HEK293 (cell line): Measurements from ENCODE around the gene UBL4A.
A peak's percentile ranks its signal among the peaks of the same experiment; 100 is the strongest.

ENCODE experiments used
- CTCF ChIA-PET: fragments of 350-600 bp; formaldehyde crosslinking; extraction: SDS; loops from one replicate; lab custom pipeline; 2021; ENCODE audit warnings: antibody characterized with exemption; lab: Yijun Ruan, JAX
- POLR2A ChIA-PET: fragments of 300-600 bp; formaldehyde crosslinking; extraction: SDS; loops from one replicate; lab custom pipeline; 2020; ENCODE audit warnings: antibody characterized with exemption, inconsistent platforms; lab: Yijun Ruan, JAX
- H3K27ac ChIP-seq: fragments of 200-500 bp; sonication (Bioruptor generic); 2 replicates; pipeline ENCODE4 v1.5.1; 2014; ENCODE audit warnings: low read depth, low read length, control low read depth, inconsistent platforms; ENCODE audit errors: extremely low read depth
- H3K36me3 ChIP-seq, 2 experiments: fragments of 200-500 bp in 1 of 2; sonication (Bioruptor generic) in 1 of 2; 1 replicate in 1 of 2; 2 replicates in 1 of 2; pipeline ENCODE4 v1.5.1; 2014 to 2017; ENCODE audit warnings: inconsistent platforms in 2 of 2, low read length in 2 of 2; ENCODE audit not compliant: control insufficient read depth in 2 of 2, insufficient read depth in 1 of 2
- H3K4me1 ChIP-seq: fragments of 200-500 bp; sonication (Bioruptor generic); 2 replicates; pipeline ENCODE4 v1.5.1; 2014; ENCODE audit warnings: mild to moderate bottlenecking, low read length, inconsistent platforms; ENCODE audit not compliant: control insufficient read depth, insufficient read depth
- H3K4me3 ChIP-seq: 2 replicates; pipeline ENCODE4 v1.5.1; 2011; ENCODE audit warnings: low read depth, mild to moderate bottlenecking, control low read depth, low read length, moderate library complexity
- H3K9me3 ChIP-seq: fragments of 200-500 bp; sonication (Bioruptor generic); 2 replicates; pipeline ENCODE4 v1.5.1; 2014; ENCODE audit warnings: low read depth, low read length, inconsistent platforms; ENCODE audit not compliant: control insufficient read depth, insufficient read depth
- GLIS2 ChIP-seq: fragments of 450-650 bp; formaldehyde crosslinking; IDR thresholded peaks from 2 replicates; pipeline ENCODE4 v1.5.1; 2016; ENCODE audit warnings: missing biosample characterization, missing genetic modification characterization
- KLF1 ChIP-seq: fragments of 450-650 bp; formaldehyde crosslinking; IDR thresholded peaks from 2 replicates; pipeline ENCODE4 v1.5.1; 2016; ENCODE audit warnings: missing biosample characterization, missing genetic modification characterization
- KLF10 ChIP-seq: fragments of 450-650 bp; IDR thresholded peaks from 2 replicates; pipeline ENCODE4 v1.5.1; 2018; ENCODE audit warnings: missing biosample characterization, mild to moderate bottlenecking, missing genetic modification characterization
- KLF8 ChIP-seq: fragments of 450-650 bp; formaldehyde crosslinking; IDR thresholded peaks from 2 replicates; pipeline ENCODE4 v1.5.1; 2016; ENCODE audit warnings: missing biosample characterization, missing genetic modification characterization
- TRIM28 ChIP-seq: IDR thresholded peaks from 2 replicates; pipeline ENCODE4 v1.6.1; 2011; ENCODE audit warnings: low read length, control low read depth, borderline replicate concordance
- ZBTB20 ChIP-seq: fragments of 450-650 bp; formaldehyde crosslinking; IDR thresholded peaks from 2 replicates; pipeline ENCODE4 v1.5.1; 2016; ENCODE audit warnings: missing biosample characterization, missing genetic modification characterization
- ZIC2 ChIP-seq: fragments of 450-650 bp; formaldehyde crosslinking; IDR thresholded peaks from 2 replicates; pipeline ENCODE4 v1.5.1; 2016; ENCODE audit warnings: missing biosample characterization, missing genetic modification characterization
- ZNF335 ChIP-seq: fragments of 450-650 bp; formaldehyde crosslinking; conservative IDR thresholded peaks from 2 replicates; pipeline ENCODE4 v1.5.1; 2016; ENCODE audit warnings: missing biosample characterization, missing genetic modification characterization
- ZNF366 ChIP-seq: fragments of 450-650 bp; formaldehyde crosslinking; conservative IDR thresholded peaks from 2 replicates; pipeline ENCODE4 v1.5.1; 2016; ENCODE audit warnings: missing biosample characterization, missing genetic modification characterization
- ZNF600 ChIP-seq: fragments of 450-650 bp; formaldehyde crosslinking; IDR thresholded peaks from 2 replicates; pipeline ENCODE4 v1.5.1; 2016; ENCODE audit warnings: missing biosample characterization, missing genetic modification characterization
- ZNF654 ChIP-seq: fragments of 450-650 bp; formaldehyde crosslinking; IDR thresholded peaks from 2 replicates; pipeline ENCODE4 v1.5.1; 2016; ENCODE audit warnings: low read depth, missing biosample characterization, missing genetic modification characterization
- ZNF660 ChIP-seq: fragments of 450-650 bp; IDR thresholded peaks from 2 replicates; pipeline ENCODE4 v1.5.1; 2018; ENCODE audit warnings: missing biosample characterization, mild to moderate bottlenecking, missing genetic modification characterization
- ZNF701 ChIP-seq: fragments of 450-650 bp; formaldehyde crosslinking; IDR thresholded peaks from 2 replicates; pipeline ENCODE4 v1.5.1; 2016; ENCODE audit warnings: missing biosample characterization, missing genetic modification characterization
- ZSCAN30 ChIP-seq: fragments of 450-650 bp; IDR thresholded peaks from 2 replicates; pipeline ENCODE4 v1.5.1; 2018; ENCODE audit warnings: missing biosample characterization, mild to moderate bottlenecking, missing genetic modification characterization, moderate library complexity
- ZXDB ChIP-seq: fragments of 450-650 bp; formaldehyde crosslinking; IDR thresholded peaks from 2 replicates; pipeline ENCODE4 v1.5.1; 2016; ENCODE audit warnings: missing biosample characterization, missing genetic modification characterization
- TF ChIP-seq, protein P1 (sequence below): fragments of 450-650 bp; formaldehyde crosslinking; IDR thresholded peaks from 2 replicates; pipeline ENCODE4 v1.5.1; 2016; ENCODE audit warnings: missing biosample characterization, missing genetic modification characterization, low read depth
- TF ChIP-seq, protein P2 (sequence below): fragments of 450-650 bp; formaldehyde crosslinking; IDR thresholded peaks from 2 replicates; pipeline ENCODE4 v1.5.1; 2016; ENCODE audit warnings: missing biosample characterization, missing genetic modification characterization
- TF ChIP-seq, protein P3 (sequence below): fragments of 450-650 bp; formaldehyde crosslinking; optimal IDR thresholded peaks from 2 replicates; pipeline ENCODE3; 2016; ENCODE audit warnings: missing biosample characterization, mild to moderate bottlenecking, missing genetic modification characterization
- TF ChIP-seq, protein P4 (sequence below): fragments of 450-650 bp; formaldehyde crosslinking; IDR thresholded peaks from 2 replicates; pipeline ENCODE4 v1.5.1; 2016; ENCODE audit warnings: missing biosample characterization, missing genetic modification characterization
- TF ChIP-seq, protein P5 (sequence below): fragments of 450-650 bp; formaldehyde crosslinking; IDR thresholded peaks from 2 replicates; pipeline ENCODE4 v1.5.1; 2016; ENCODE audit warnings: missing biosample characterization, missing genetic modification characterization

UBL4A gene

DNA sequence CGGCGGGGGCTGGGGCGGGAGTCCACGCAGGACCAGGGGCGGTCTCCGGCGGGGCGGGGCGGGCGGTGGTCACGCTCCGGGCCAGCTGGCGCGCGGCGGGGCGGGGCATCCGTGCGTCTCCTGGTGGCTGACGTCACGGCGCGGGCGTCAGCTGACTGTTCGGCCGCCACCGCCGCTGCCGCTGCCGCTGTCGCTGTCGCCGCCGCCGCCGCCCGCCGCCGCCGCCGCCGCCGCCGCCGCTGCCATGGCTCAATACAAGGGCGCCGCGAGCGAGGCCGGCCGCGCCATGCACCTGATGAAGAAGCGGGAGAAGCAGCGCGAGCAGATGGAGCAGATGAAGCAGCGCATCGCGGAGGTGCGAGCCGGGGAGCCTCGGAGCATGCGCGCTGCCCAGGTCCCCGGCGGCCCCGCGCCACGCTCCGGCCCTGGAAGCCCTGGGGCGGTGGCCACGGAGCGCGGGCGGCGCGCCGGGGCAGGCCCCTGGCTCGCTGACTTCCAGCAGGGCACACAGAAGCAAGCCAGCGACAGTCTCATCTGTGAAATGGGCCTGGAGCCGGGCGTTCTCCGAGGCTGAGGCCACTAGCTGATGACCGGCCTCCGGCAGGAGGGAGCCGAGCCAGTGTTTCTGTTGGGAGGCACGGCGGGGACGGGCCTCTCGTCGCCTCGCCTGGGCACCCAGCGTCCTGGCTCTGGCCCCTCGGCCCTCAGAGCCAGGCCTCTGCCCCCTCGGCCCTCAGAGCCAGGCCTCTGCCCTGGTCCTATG lies 42.2 kb downstream of the UBL4A start, which contains the start of gene FAM50A:
Gene FAM50A (plus strand): TSS at position 150 of the 763 bp plus-strand sequence. CDS start 95 bp downstream, at position 245.
- 0 out of 2 replicates have a peak, but pooled peaks have one; percentile 46 for TF ChIP-seq ZNF660 (tag by site-specific recombination)
- peak; percentile 35; the same call in 1 of the 2 replicates for TF ChIP-seq KLF10
- TF ChIP-seq, protein P1, sequence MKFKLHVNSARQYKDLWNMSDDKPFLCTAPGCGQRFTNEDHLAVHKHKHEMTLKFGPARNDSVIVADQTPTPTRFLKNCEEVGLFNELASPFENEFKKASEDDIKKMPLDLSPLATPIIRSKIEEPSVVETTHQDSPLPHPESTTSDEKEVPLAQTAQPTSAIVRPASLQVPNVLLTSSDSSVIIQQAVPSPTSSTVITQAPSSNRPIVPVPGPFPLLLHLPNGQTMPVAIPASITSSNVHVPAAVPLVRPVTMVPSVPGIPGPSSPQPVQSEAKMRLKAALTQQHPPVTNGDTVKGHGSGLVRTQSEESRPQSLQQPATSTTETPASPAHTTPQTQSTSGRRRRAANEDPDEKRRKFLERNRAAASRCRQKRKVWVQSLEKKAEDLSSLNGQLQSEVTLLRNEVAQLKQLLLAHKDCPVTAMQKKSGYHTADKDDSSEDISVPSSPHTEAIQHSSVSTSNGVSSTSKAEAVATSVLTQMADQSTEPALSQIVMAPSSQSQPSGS (tag by site-specific recombination): no peak
- TF ChIP-seq ZSCAN30 (tag by site-specific recombination): peak; percentile 54; the same call in 1 of the 2 replicates
- TF ChIP-seq ZNF701 (tag by site-specific recombination): no peak
- TF ChIP-seq ZIC2: peak; percentile 37
- peak; percentile 23; the same call in 1 of the 2 replicates for TF ChIP-seq ZXDB (tag by site-specific recombination)
- no peak for TF ChIP-seq TRIM28
- TF ChIP-seq ZNF366 (tag by site-specific recombination): no peak
- TF ChIP-seq, protein P2, sequence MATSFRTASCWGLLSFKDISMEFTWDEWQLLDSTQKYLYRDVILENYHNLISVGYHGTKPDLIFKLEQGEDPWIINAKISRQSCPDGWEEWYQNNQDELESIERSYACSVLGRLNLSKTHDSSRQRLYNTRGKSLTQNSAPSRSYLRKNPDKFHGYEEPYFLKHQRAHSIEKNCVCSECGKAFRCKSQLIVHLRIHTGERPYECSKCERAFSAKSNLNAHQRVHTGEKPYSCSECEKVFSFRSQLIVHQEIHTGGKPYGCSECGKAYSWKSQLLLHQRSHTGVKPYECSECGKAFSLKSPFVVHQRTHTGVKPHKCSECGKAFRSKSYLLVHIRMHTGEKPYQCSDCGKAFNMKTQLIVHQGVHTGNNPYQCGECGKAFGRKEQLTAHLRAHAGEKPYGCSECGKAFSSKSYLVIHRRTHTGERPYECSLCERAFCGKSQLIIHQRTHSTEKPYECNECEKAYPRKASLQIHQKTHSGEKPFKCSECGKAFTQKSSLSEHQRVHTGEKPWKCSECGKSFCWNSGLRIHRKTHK (tag by site-specific recombination): no peak
- TF ChIP-seq, protein P3, sequence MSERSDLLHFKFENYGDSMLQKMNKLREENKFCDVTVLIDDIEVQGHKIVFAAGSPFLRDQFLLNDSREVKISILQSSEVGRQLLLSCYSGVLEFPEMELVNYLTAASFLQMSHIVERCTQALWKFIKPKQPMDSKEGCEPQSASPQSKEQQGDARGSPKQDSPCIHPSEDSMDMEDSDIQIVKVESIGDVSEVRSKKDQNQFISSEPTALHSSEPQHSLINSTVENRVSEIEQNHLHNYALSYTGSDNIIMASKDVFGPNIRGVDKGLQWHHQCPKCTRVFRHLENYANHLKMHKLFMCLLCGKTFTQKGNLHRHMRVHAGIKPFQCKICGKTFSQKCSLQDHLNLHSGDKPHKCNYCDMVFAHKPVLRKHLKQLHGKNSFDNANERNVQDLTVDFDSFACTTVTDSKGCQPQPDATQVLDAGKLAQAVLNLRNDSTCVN (tag by site-specific recombination): peak; percentile 42

DNA sequence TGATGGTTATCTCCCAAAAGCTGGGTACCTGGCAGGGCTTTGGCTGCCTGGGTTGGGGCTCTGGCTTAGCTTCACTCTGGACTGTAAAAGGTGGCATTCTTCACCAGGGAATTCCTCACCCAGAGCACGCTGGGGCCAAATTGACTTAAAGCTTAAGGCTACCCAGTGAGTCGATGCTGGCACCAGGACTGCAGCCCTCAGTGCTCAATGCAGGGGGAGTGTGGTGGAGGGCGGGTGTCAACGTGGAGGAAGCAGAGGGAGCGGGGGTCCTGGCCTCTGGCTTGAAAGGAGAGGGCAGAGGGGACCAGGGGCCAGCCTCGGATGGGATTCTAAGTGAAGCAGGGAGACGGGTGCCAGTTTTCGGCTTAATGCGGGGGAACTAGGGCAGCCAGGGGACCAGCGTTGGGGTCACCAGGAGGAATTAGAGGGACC lies 42.9 kb downstream of the UBL4A start:
- ChIA-PET CTCF (interaction anchor here (0.7 kb wide), 1 partner anchor 29 kb away, joined by 4 read pairs; no protein-coding TSS in a partner anchor), POLR2A (interaction anchor here (3.0 kb wide), 1 partner anchor 32 kb away, joined by 13 read pairs; the partner anchor contains the start of gene TAFAZZIN)
- no peaks in the 10 kb centered on the region for H3K9me3 ChIP-seq
- H3K4me1 ChIP-seq: no peaks in the 10 kb centered on the region
- TF ChIP-seq KLF1 (tag by site-specific recombination) (no peak), ZNF366 (tag by site-specific recombination) (no peak), KLF8 (0 out of 2 replicates have a peak, but pooled peaks have one; percentile 18), ZNF600 (tag by site-specific recombination) (0 out of 2 replicates have a peak, but pooled peaks have one; percentile 26), ZNF335 (tag by site-specific recombination) (peak; percentile 49), GLIS2 (tag by site-specific recombination) (peak; percentile 71), ZBTB20 (tag by site-specific recombination) (peak; percentile 80), ZNF654 (tag by site-specific recombination) (no peak)
- TF ChIP-seq, protein P4, sequence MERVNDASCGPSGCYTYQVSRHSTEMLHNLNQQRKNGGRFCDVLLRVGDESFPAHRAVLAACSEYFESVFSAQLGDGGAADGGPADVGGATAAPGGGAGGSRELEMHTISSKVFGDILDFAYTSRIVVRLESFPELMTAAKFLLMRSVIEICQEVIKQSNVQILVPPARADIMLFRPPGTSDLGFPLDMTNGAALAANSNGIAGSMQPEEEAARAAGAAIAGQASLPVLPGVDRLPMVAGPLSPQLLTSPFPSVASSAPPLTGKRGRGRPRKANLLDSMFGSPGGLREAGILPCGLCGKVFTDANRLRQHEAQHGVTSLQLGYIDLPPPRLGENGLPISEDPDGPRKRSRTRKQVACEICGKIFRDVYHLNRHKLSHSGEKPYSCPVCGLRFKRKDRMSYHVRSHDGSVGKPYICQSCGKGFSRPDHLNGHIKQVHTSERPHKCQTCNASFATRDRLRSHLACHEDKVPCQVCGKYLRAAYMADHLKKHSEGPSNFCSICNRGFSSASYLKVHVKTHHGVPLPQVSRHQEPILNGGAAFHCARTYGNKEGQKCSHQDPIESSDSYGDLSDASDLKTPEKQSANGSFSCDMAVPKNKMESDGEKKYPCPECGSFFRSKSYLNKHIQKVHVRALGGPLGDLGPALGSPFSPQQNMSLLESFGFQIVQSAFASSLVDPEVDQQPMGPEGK (tag by site-specific recombination): peak; percentile 46; the same call in 1 of the 2 replicates
- TF ChIP-seq, protein P5, sequence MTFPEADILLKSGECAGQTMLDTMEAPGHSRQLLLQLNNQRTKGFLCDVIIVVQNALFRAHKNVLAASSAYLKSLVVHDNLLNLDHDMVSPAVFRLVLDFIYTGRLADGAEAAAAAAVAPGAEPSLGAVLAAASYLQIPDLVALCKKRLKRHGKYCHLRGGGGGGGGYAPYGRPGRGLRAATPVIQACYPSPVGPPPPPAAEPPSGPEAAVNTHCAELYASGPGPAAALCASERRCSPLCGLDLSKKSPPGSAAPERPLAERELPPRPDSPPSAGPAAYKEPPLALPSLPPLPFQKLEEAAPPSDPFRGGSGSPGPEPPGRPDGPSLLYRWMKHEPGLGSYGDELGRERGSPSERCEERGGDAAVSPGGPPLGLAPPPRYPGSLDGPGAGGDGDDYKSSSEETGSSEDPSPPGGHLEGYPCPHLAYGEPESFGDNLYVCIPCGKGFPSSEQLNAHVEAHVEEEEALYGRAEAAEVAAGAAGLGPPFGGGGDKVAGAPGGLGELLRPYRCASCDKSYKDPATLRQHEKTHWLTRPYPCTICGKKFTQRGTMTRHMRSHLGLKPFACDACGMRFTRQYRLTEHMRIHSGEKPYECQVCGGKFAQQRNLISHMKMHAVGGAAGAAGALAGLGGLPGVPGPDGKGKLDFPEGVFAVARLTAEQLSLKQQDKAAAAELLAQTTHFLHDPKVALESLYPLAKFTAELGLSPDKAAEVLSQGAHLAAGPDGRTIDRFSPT (tag by site-specific recombination): peak; percentile 33; the same call in 1 of the 2 replicates
- H3K27ac ChIP-seq: peak overlapping the region; percentile 49; the same call in 1 of the 2 replicates
- peaks cover 11 to 79% of the 10 kb centered on the region in 2 experiments; a peak in 2 of 3 replicates for H3K36me3 ChIP-seq
- peak overlapping the region; percentile 30 for H3K4me3 ChIP-seq

More for the DNA sequence above, 42.2 kb downstream of the UBL4A start, which contains the start of gene FAM50A:
- Histone ChIP-seq H3K27ac (peak within 1 kb of the TSS; percentile 77), H3K4me1 (no peaks in the 10 kb centered on the region), H3K36me3 (peaks cover 10 to 79% of the 10 kb centered on the region in 2 experiments; a peak in 2 of 3 replicates), H3K9me3 (no peaks in the 10 kb centered on the region), H3K4me3 (peak within 1 kb of the TSS; percentile 51)
- ChIA-PET CTCF (interaction anchor here (0.6 kb wide), 1 partner anchor 100 kb away, joined by 3 read pairs; no protein-coding TSS in a partner anchor), POLR2A (interaction anchor here (0.6 to 3.0 kb wide), 4 partner anchors 8 to 33 kb away, joined by 3 to 13 read pairs (median 4); partner anchors contain the start of gene TAFAZZIN)
